22Rv1 (cell line): ENCODE data around the gene TOMM22.
"Not testable (repeated sequence)": the region's sequence is repeated elsewhere in the genome, so short reads cannot be mapped to it uniquely, and the experiment has no call there.

Experiments used
- ZFX ChIP-seq: fragments of 450-650 bp; IDR thresholded peaks from 2 replicates; pipeline ENCODE4 v1.6.1; 2017; ENCODE audit warnings: antibody characterized with exemption, borderline replicate concordance
- TF ChIP-seq, protein P1 (sequence below): fragments of 450-650 bp; IDR thresholded peaks from 2 replicates; pipeline ENCODE4 v1.5.1; 2017; ENCODE audit warnings: mild to moderate bottlenecking

DNA sequence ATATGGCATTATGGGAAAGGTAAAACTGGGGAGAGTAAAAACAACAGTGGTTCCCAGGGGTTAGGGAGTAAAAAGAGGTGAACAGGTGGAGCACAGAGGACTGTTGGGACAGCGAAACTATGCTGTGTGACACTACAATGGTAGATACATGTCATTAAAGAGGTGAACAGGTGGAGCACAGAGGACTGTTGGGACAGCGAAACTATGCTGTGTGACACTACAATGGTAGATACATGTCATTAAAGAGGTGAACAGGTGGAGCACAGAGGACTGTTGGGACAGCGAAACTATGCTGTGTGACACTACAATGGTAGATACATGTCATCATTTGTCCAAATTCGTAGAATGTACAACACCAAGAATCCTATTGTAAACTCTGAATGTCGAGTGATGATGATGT lies 37.5 kb upstream of the TOMM22 start:
- TF ChIP-seq, protein P1, sequence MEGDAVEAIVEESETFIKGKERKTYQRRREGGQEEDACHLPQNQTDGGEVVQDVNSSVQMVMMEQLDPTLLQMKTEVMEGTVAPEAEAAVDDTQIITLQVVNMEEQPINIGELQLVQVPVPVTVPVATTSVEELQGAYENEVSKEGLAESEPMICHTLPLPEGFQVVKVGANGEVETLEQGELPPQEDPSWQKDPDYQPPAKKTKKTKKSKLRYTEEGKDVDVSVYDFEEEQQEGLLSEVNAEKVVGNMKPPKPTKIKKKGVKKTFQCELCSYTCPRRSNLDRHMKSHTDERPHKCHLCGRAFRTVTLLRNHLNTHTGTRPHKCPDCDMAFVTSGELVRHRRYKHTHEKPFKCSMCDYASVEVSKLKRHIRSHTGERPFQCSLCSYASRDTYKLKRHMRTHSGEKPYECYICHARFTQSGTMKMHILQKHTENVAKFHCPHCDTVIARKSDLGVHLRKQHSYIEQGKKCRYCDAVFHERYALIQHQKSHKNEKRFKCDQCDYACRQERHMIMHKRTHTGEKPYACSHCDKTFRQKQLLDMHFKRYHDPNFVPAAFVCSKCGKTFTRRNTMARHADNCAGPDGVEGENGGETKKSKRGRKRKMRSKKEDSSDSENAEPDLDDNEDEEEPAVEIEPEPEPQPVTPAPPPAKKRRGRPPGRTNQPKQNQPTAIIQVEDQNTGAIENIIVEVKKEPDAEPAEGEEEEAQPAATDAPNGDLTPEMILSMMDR = not testable (repeated sequence)
- TF ChIP-seq ZFX = not testable (repeated sequence)
